ENCODE results near the gene TRAF3. TPM values are rescaled to one million over a fixed set of nuclear protein-coding genes. Genes with fewer than 3 reads are reported as not detected.

The TRAF3 gene
- total RNA-seq, 1 experiment from 2014 or later = 11.2 TPM

DNA sequence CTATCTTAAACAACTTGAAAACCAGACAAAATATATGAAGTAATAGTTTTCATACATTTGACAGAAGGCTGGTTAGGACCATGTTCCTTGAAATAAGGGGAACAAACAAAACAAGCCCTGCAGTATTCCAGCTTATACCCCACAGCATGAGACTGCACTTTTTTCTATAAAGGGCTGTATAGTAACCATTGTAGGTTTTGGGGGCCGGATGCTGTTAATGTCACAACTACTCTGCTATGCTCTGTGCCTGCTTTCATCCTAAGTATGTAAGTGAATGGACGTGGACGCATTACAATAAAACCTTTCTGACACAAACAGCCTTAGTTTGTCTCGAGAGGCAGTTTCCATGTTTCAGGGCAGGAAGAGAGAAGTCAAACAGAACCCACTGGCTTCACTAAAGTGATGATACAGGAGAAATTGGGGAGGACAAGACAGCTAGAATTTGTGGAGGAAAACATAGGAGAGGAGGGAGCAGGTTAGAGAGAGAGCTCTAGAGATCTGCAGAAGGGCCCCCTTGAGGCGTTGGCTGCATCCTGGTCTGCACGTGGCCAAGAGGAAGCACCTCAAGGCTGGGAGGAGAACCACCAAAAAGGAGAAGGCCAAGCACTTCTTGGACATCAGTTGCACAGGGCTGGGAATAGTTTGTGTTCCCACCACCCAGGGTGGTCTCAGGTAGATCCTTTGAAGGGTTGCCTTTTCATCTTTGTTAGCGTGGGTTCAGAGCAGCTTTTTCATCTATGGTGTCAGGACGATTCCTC lies 63.7 kb downstream of the TRAF3 start:
- Mint-ChIP-seq H3K27ac (peak overlapping the region; percentile 89), H3K36me3 (no peaks in the 10 kb centered on the region), H3K9me3 (no peaks in the 10 kb centered on the region), H3K4me1 (peaks cover 40% of the 10 kb centered on the region), H3K4me3 (no peak overlapping the region), H3K27me3 (ENCODE audit: low read depth) (no peaks in the 10 kb centered on the region)
- ChIA-PET POLR2A (no interaction called here), CTCF (interaction anchor here (1.9 kb wide), 1 partner anchor 56 kb away, joined by 5 read pairs; no protein-coding TSS in a partner anchor)
- DNase-seq (ENCODE audit: low spot score) (no peak), ATAC-seq (peak; percentile 53)
- TF ChIP-seq ETV6 (CRISPR knock-in tag; IDR thresholded peaks at IDR 0.05) (no peak), ZNF263 (CRISPR knock-in tag; IDR thresholded peaks at IDR 0.05; ENCODE audit: low read depth) (no peak), JUN (CRISPR knock-in tag; IDR thresholded peaks at IDR 0.05) (no peak), ZNF423 (CRISPR knock-in tag; IDR thresholded peaks at IDR 0.05) (0 out of 2 replicates have a peak, but pooled peaks have one; percentile 7), SOX15 (CRISPR knock-in tag; IDR thresholded peaks at IDR 0.05) (no peak), ZNF138 (CRISPR knock-in tag; conservative IDR thresholded peaks at IDR 0.05) (no peak), MXD4 (CRISPR knock-in tag; IDR thresholded peaks at IDR 0.05; ENCODE audit: borderline replicate concordance) (no peak), TP53 (CRISPR knock-in tag; IDR thresholded peaks at IDR 0.05) (no peak), ZNF219 (CRISPR knock-in tag; IDR thresholded peaks at IDR 0.05; ENCODE audit: borderline replicate concordance) (no peak), RORB (CRISPR knock-in tag; IDR thresholded peaks at IDR 0.05) (no peak), ATF1 (CRISPR knock-in tag; IDR thresholded peaks at IDR 0.05) (no peak), SMAD4 (CRISPR knock-in tag; IDR thresholded peaks at IDR 0.05) (no peak), HMGA2 (CRISPR knock-in tag; IDR thresholded peaks at IDR 0.05) (no peak)
- TF ChIP-seq, protein P1, sequence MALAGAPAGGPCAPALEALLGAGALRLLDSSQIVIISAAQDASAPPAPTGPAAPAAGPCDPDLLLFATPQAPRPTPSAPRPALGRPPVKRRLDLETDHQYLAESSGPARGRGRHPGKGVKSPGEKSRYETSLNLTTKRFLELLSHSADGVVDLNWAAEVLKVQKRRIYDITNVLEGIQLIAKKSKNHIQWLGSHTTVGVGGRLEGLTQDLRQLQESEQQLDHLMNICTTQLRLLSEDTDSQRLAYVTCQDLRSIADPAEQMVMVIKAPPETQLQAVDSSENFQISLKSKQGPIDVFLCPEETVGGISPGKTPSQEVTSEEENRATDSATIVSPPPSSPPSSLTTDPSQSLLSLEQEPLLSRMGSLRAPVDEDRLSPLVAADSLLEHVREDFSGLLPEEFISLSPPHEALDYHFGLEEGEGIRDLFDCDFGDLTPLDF (CRISPR knock-in tag; IDR thresholded peaks at IDR 0.05) = no peak
- TF ChIP-seq, protein P2, sequence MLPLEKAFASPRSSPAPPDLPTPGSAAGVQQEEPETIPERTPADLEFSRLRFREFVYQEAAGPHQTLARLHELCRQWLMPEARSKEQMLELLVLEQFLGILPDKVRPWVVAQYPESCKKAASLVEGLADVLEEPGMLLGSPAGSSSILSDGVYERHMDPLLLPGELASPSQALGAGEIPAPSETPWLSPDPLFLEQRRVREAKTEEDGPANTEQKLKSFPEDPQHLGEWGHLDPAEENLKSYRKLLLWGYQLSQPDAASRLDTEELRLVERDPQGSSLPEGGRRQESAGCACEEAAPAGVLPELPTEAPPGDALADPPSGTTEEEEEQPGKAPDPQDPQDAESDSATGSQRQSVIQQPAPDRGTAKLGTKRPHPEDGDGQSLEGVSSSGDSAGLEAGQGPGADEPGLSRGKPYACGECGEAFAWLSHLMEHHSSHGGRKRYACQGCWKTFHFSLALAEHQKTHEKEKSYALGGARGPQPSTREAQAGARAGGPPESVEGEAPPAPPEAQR (CRISPR knock-in tag; IDR thresholded peaks at IDR 0.05) = no peak
- TF ChIP-seq, protein P3, sequence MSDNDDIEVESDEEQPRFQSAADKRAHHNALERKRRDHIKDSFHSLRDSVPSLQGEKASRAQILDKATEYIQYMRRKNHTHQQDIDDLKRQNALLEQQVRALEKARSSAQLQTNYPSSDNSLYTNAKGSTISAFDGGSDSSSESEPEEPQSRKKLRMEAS (CRISPR knock-in tag; IDR thresholded peaks at IDR 0.05) = peak; percentile 57; the same call in 1 of the 2 replicates
- TF ChIP-seq, protein P4, sequence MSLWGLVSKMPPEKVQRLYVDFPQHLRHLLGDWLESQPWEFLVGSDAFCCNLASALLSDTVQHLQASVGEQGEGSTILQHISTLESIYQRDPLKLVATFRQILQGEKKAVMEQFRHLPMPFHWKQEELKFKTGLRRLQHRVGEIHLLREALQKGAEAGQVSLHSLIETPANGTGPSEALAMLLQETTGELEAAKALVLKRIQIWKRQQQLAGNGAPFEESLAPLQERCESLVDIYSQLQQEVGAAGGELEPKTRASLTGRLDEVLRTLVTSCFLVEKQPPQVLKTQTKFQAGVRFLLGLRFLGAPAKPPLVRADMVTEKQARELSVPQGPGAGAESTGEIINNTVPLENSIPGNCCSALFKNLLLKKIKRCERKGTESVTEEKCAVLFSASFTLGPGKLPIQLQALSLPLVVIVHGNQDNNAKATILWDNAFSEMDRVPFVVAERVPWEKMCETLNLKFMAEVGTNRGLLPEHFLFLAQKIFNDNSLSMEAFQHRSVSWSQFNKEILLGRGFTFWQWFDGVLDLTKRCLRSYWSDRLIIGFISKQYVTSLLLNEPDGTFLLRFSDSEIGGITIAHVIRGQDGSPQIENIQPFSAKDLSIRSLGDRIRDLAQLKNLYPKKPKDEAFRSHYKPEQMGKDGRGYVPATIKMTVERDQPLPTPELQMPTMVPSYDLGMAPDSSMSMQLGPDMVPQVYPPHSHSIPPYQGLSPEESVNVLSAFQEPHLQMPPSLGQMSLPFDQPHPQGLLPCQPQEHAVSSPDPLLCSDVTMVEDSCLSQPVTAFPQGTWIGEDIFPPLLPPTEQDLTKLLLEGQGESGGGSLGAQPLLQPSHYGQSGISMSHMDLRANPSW (CRISPR knock-in tag; conservative IDR thresholded peaks at IDR 0.05; ENCODE audit: low read depth) = no peak

DNA sequence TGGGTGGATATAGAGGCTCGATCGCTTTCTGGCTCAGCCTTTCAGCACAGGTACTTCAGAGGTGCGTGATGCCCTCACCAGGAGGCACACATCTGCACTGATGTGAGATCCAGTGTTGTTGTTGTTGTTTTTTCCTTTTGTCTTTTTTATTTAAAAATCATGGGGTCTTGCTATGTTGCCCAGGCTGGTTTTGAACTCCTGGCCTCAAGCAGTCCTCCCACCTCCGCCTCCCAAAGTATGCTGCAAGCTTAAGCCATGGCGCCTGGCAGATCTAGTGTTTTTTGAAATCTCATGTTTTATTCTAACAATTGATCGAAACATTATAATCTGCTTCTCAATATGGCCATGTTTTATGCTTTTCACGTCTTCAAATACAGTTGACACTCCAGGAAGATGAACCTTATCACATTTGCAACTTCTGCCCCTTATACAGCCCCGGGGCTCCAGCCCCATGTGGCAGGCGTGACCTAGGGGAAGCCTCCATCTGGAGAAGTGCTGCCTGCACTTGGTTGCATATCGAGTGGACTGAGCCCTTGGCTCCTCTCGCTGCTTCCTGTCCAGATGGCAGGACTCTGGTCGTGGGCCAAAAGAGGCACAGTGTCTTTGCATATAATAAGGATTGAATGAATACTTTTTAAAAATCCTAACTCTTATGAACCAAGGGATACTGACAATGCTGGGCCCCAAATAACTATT lies 71.7 kb downstream of the TRAF3 start:
- Mint-ChIP-seq H3K36me3 (no peaks in the 10 kb centered on the region), H3K4me3 (no peak overlapping the region), H3K27ac (0 out of 2 replicates have a peak overlapping the region, but pooled peaks have one; percentile 47), H3K4me1 (no peaks in the 10 kb centered on the region), H3K27me3 (ENCODE audit: low read depth) (no peaks in the 10 kb centered on the region), H3K9me3 (no peaks in the 10 kb centered on the region)
- TF ChIP-seq ZNF121 (CRISPR knock-in tag; IDR thresholded peaks at IDR 0.05) = peak; percentile 59; the same call in 1 of the 2 replicates
- TF ChIP-seq MXD4 (CRISPR knock-in tag; IDR thresholded peaks at IDR 0.05; ENCODE audit: borderline replicate concordance) = no peak
- TF ChIP-seq TEAD1 (CRISPR knock-in tag; IDR thresholded peaks at IDR 0.05) = no peak
- no peak for TF ChIP-seq ZNF396 (CRISPR knock-in tag; IDR thresholded peaks at IDR 0.05; ENCODE audit: borderline replicate concordance)
- ChIA-PET CTCF (interaction anchor here (0.6 to 1.3 kb wide), 2 partner anchors 64 to 324 kb away, joined by 3 to 4 read pairs; no protein-coding TSS in a partner anchor), POLR2A (no interaction called here)
- no peak for DNase-seq (ENCODE audit: low spot score)
- ATAC-seq = 0 out of 2 replicates have a peak, but pooled peaks have one; percentile 16

All from WTC11 (cell line).